Suprapubic skin (tissue), 4 donors: ENCODE data around the gene MEI1.

Experiments
- CTCF ChIP-seq, 2 donors: fragments of 200-600 bp in 1 of 2; fragments of 450-650 bp in 1 of 2; sonication (generic) in 1 of 2; IDR thresholded peaks; one replicate each; pipeline ENCODE4 v1.5.1; 2016 to 2019; ENCODE audit warnings: antibody characterized with exemption in 2 of 2, mild to moderate bottlenecking in 1 of 2, moderate library complexity in 1 of 2
- POLR2A ChIP-seq, 2 donors: fragments of 450-650 bp; IDR thresholded peaks; one replicate each; pipeline ENCODE4 v1.6.1; 2017; ENCODE audit warnings: antibody characterized with exemption in 2 of 2, mild to moderate bottlenecking in 2 of 2, moderate library complexity in 2 of 2
- POLR2AphosphoS5 ChIP-seq, 3 donors: sonication (generic); formaldehyde crosslinking; IDR thresholded peaks; one replicate each; pipeline ENCODE4 v1.6.1; 2017; ENCODE audit warnings: antibody characterized with exemption in 3 of 3

GRCh38 chr22:41818011-41818410 lies 118.7 kb downstream of the MEI1 start:
- no peak for TF ChIP-seq POLR2AphosphoS5 (IDR thresholded peaks at IDR 0.05)
- TF ChIP-seq CTCF (IDR thresholded peaks at IDR 0.05) = no peak
- TF ChIP-seq POLR2A (IDR thresholded peaks at IDR 0.05) = no peak
